IgD-negative memory B cell (primary cell): ENCODE data around the gene FGD2. TPM values are rescaled to one million over a fixed set of nuclear protein-coding genes. Genes with fewer than 3 reads are reported as not detected.
"Not testable (repeated sequence)": the region's sequence is repeated elsewhere in the genome, so short reads cannot be mapped to it uniquely, and the experiment has no call there.

ENCODE experiments used
- H3K27ac Mint-ChIP-seq, 3 donors: one replicate each; pipeline ENCODE4 v1.8.0; 2020 to 2022; ENCODE audit warnings: mild to moderate bottlenecking in 3 of 3, mixed read lengths in 3 of 3, moderate library complexity in 1 of 3
- H3K27me3 Mint-ChIP-seq: one replicate; pipeline ENCODE4 v1.8.0; 2021; ENCODE audit warnings: mixed read lengths
- H3K36me3 Mint-ChIP-seq: one replicate; pipeline ENCODE4 v1.8.0; 2020; ENCODE audit warnings: mild to moderate bottlenecking, mixed read lengths
- H3K4me1 Mint-ChIP-seq, 3 donors: one replicate each; pipeline ENCODE4 v1.8.0; 2020 to 2022; ENCODE audit warnings: mixed read lengths in 3 of 3, mild to moderate bottlenecking in 1 of 3
- H3K4me3 Mint-ChIP-seq, 4 donors: one replicate each; pipeline ENCODE4 v1.8.0; 2020 to 2022; ENCODE audit warnings: mild to moderate bottlenecking in 4 of 4, mixed read lengths in 4 of 4, moderate library complexity in 3 of 4
- H3K9me3 Mint-ChIP-seq, 3 donors: one replicate each; pipeline ENCODE4 v1.8.0; 2020 to 2021; ENCODE audit warnings: mixed read lengths in 3 of 3, mild to moderate bottlenecking in 1 of 3
- polyA plus RNA-seq: library from polyadenylated mRNA; unstranded; fragments of 300-500 nt; fragmentation: Illumina TruSeq; gene quantifications from one replicate; pipeline ENCODE4 v1.2.3, GENCODE V29; 2021

FGD2 gene
- polyA plus RNA-seq, 1 donor from 2014 or later: 99.8 TPM

GRCh38 chr6:36978421-36979346 is 26.8 kb upstream of the FGD2 start:
- H3K4me3 Mint-ChIP-seq: peak overlapping the region in 1 of 4 donors; percentile 1
- H3K4me1 Mint-ChIP-seq: peaks cover 6 to 23% (median 18%) of the 10 kb centered on the region in 3 donors
- peaks cover under 1% of the 10 kb centered on the region for H3K36me3 Mint-ChIP-seq
- no peaks in the 10 kb centered on the region for H3K9me3 Mint-ChIP-seq
- H3K27ac Mint-ChIP-seq: peak overlapping the region in 1 of 3 donors; percentile 4
- no peaks in the 10 kb centered on the region for H3K27me3 Mint-ChIP-seq

GRCh38 chr6:36979347-36979742 is 26.1 kb upstream of the FGD2 start:
- no peaks in the 10 kb centered on the region for H3K36me3 Mint-ChIP-seq
- peak overlapping the region in 1 of 4 donors; percentile 1 for H3K4me3 Mint-ChIP-seq
- H3K9me3 Mint-ChIP-seq: no peaks in the 10 kb centered on the region
- peaks cover 6 to 23% (median 18%) of the 10 kb centered on the region in 3 donors for H3K4me1 Mint-ChIP-seq
- peak overlapping the region in 1 of 3 donors; percentile 4 for H3K27ac Mint-ChIP-seq
- no peaks in the 10 kb centered on the region for H3K27me3 Mint-ChIP-seq

- H3K4me1 Mint-ChIP-seq: peaks cover 6 to 23% (median 18%) of the 10 kb centered on the region in 3 donors
- H3K27ac Mint-ChIP-seq: peak overlapping the region in 1 of 3 donors; percentile 0
- H3K36me3 Mint-ChIP-seq: no peaks in the 10 kb centered on the region
- no peaks in the 10 kb centered on the region for H3K9me3 Mint-ChIP-seq
- peak overlapping the region in 1 of 4 donors; percentile 47 for H3K4me3 Mint-ChIP-seq
- H3K27me3 Mint-ChIP-seq: no peaks in the 10 kb centered on the region
Measured at GRCh38 chr6:36980129-36980528, 25.3 kb upstream of the FGD2 start.

GRCh38 chr6:36980876-36981619 is 24.4 kb upstream of the FGD2 start:
- Mint-ChIP-seq H3K4me3 (peak overlapping the region in 2 of 4 donors; percentile 25 to 47), H3K9me3 (no peaks in the 10 kb centered on the region), H3K4me1 (peaks cover 6 to 23% (median 18%) of the 10 kb centered on the region in 3 donors), H3K27me3 (no peaks in the 10 kb centered on the region), H3K27ac (no peak overlapping the region), H3K36me3 (no peaks in the 10 kb centered on the region)

GRCh38 chr6:36983538-36983937 is 21.9 kb upstream of the FGD2 start:
- H3K4me1 Mint-ChIP-seq: peaks cover 10 to 28% (median 19%) of the 10 kb centered on the region in 3 donors
- H3K27me3 Mint-ChIP-seq: no peaks in the 10 kb centered on the region
- no peaks in the 10 kb centered on the region for H3K36me3 Mint-ChIP-seq
- no peaks in the 10 kb centered on the region for H3K9me3 Mint-ChIP-seq
- H3K27ac Mint-ChIP-seq: no peak overlapping the region
- no peak overlapping the region for H3K4me3 Mint-ChIP-seq

- Mint-ChIP-seq H3K4me3 (no peak overlapping the region), H3K9me3 (no peaks in the 10 kb centered on the region), H3K27me3 (no peaks in the 10 kb centered on the region), H3K4me1 (peaks cover 10 to 20% (median 14%) of the 10 kb centered on the region in 3 donors), H3K27ac (no peak overlapping the region), H3K36me3 (no peaks in the 10 kb centered on the region)
Measured at GRCh38 chr6:36984581-36985416, 20.7 kb upstream of the FGD2 start.

- Mint-ChIP-seq H3K27me3 (no peaks in the 10 kb centered on the region), H3K4me1 (peaks cover 10 to 17% (median 13%) of the 10 kb centered on the region in 3 donors), H3K9me3 (no peaks in the 10 kb centered on the region), H3K36me3 (no peaks in the 10 kb centered on the region), H3K4me3 (no peak overlapping the region), H3K27ac (no peak overlapping the region)
Measured at GRCh38 chr6:36985417-36985807, 20.0 kb upstream of the FGD2 start.

- Mint-ChIP-seq H3K9me3 (no peaks in the 10 kb centered on the region), H3K27me3 (no peaks in the 10 kb centered on the region), H3K36me3 (no peaks in the 10 kb centered on the region), H3K27ac (peak within 1 kb of the TSS; percentile 97 to 98 (median 97)), H3K4me1 (peaks cover 10 to 14% (median 11%) of the 10 kb centered on the region in 3 donors), H3K4me3 (peak within 1 kb of the TSS; percentile 97 to 99 (median 98))
Measured at GRCh38 chr6:36985808-36986703, 19.4 kb upstream of the FGD2 start, which contains the start of gene MTCH1. MTCH1 (minus strand) TSS chr6:36986196; CDS start chr6:36986173, 23 bp downstream.

- Mint-ChIP-seq H3K4me3 (peak overlapping the region; percentile 97 to 99 (median 98)), H3K27ac (peak overlapping the region; percentile 97 to 98 (median 97)), H3K36me3 (no peaks in the 10 kb centered on the region), H3K4me1 (peaks cover 9 to 12% (median 10%) of the 10 kb centered on the region in 3 donors), H3K27me3 (no peaks in the 10 kb centered on the region), H3K9me3 (no peaks in the 10 kb centered on the region)
Measured at GRCh38 chr6:36986704-36987047, 18.8 kb upstream of the FGD2 start.

GRCh38 chr6:36989264-36989663 is 16.2 kb upstream of the FGD2 start:
- Mint-ChIP-seq H3K36me3 (no peaks in the 10 kb centered on the region), H3K9me3 (no peaks in the 10 kb centered on the region), H3K4me3 (peak overlapping the region in 1 of 4 donors; percentile 39), H3K27ac (no peak overlapping the region), H3K27me3 (no peaks in the 10 kb centered on the region), H3K4me1 (peaks cover 5 to 7% (median 5%) of the 10 kb centered on the region in 3 donors)

- H3K4me3 Mint-ChIP-seq: peak overlapping the region in 1 of 4 donors; percentile 45
- not testable (repeated sequence) for H3K9me3 Mint-ChIP-seq, H3K4me1 Mint-ChIP-seq, H3K36me3 Mint-ChIP-seq, H3K27ac Mint-ChIP-seq, H3K27me3 Mint-ChIP-seq
Measured at GRCh38 chr6:36990401-36990800, 15.1 kb upstream of the FGD2 start.

GRCh38 chr6:36997811-36998722 is 7.4 kb upstream of the FGD2 start:
- Mint-ChIP-seq H3K4me1 (peaks cover 16 to 22% (median 21%) of the 10 kb centered on the region in 3 donors), H3K27me3 (peaks cover 2% of the 10 kb centered on the region), H3K36me3 (no peaks in the 10 kb centered on the region), H3K4me3 (no peak overlapping the region), H3K9me3 (no peaks in the 10 kb centered on the region), H3K27ac (peak overlapping the region in 1 of 3 donors; percentile 49)

- Mint-ChIP-seq H3K36me3 (no peaks in the 10 kb centered on the region), H3K27me3 (peaks cover 2% of the 10 kb centered on the region), H3K9me3 (no peaks in the 10 kb centered on the region), H3K27ac (no peak overlapping the region), H3K4me1 (peaks cover 18 to 24% (median 23%) of the 10 kb centered on the region in 3 donors), H3K4me3 (no peak overlapping the region)
Measured at GRCh38 chr6:36998723-36999038, 6.8 kb upstream of the FGD2 start.
